HG03108 (cell line): ENCODE results near the gene CD58.
"Not testable (repeated sequence)": the region's sequence is repeated elsewhere in the genome, so short reads cannot be mapped to it uniquely, and the experiment has no call there.

Source experiments
- ATAC-seq: cut with Tn5 transposase; IDR thresholded peaks from one replicate; pipeline ENCODE4 v1.9.1; 2021; ENCODE audit warnings: moderate library complexity; ENCODE audit not compliant: unreplicated experiment

Gene CD58

DNA sequence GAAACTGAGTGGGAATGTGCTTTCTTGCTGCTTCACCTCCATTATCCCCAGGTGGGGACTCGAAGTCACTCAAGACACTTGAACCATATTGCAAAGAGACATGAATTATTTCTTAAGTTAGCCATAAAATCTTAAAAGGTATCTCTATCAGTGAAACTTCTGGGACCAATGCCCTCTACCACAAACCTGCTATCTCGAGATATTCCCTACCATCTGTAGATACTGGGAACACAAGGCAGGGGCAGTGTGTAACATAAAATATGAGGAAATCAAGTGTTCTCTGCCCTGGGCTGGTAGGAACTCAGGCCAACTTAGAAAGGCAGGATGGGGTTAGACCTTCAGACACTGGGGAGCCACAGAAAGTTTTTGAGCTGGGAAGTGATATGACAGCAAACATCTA lies 1.3 kb upstream of the CD58 start:
- no peak for ATAC-seq

DNA sequence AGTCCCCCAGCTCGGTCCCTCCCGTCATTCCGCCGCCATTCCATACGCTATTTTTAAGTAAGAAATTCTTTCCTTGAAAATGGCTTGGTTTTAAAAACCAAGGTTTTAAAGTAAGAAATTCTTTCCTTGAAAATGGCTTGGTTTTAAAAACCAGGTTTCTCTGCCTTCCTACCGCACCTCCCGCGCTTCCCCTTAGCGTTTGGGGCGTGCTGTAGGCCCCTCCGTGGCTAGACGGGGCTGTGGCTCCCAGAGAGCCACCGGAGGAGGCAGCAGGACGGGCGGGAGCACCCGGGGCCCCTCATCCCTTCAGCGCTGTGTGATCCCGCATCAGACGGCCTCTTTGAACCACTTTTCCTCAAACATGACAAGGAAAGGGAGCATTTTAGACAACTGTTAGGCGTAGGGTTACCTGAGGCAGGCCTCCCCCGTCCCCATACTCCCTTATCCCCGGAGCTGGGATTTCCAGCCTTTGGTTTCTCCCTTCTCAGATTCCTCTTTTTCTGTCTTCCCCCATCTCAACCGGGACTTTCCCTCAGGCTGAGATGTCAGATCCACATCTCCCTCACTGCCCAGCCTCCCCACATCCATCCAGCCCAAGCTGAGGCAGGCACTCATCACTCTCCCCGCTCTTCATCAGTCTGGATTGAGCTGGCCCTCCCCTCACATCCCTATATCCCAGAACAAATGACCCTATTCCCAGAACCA lies 541 bp upstream of the CD58 start:
- ATAC-seq: no peak

DNA sequence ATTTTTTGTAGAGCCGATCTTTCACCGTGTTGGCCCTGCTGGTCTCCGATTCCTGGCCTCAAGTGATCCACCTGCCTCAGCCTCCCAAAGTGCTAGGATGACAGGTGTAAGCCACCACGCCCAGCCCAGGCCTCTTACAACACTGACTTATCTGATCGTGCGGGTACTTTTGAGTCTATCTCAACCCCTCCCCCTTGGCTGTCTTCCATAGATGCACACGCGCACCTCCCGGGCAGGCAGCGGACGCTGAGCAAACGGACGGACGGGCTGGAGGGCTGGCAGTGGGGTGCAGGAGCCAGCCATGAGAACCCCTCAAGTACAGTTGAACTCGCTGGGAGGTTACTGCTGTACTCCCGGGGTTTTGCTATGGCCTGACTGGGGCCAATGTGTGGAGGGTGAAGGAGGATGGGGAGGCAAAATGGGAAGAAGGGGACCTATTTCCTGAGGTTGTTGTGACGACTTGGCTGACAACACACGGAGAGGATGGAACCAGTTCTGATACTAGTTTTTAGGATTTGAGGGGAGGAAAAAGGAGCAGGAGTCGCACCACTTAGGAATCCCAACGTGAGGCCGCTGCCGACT lies 959 bp downstream of the CD58 start:
- no peak for ATAC-seq

DNA sequence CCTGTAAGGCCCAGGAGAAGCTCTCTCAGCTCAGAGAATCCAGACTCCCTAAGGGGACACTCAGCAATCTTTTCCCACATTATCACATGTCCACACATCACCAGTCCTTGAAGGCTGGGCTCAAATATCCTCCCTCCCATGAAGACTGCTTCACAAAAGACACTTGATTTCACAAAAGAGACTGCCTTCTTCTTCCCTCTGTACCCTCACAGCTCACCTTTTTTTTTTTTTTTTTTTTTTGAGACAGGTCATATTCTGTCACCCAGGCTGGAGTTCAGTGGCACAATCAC lies 1.5 kb downstream of the CD58 start:
- no peak for ATAC-seq

DNA sequence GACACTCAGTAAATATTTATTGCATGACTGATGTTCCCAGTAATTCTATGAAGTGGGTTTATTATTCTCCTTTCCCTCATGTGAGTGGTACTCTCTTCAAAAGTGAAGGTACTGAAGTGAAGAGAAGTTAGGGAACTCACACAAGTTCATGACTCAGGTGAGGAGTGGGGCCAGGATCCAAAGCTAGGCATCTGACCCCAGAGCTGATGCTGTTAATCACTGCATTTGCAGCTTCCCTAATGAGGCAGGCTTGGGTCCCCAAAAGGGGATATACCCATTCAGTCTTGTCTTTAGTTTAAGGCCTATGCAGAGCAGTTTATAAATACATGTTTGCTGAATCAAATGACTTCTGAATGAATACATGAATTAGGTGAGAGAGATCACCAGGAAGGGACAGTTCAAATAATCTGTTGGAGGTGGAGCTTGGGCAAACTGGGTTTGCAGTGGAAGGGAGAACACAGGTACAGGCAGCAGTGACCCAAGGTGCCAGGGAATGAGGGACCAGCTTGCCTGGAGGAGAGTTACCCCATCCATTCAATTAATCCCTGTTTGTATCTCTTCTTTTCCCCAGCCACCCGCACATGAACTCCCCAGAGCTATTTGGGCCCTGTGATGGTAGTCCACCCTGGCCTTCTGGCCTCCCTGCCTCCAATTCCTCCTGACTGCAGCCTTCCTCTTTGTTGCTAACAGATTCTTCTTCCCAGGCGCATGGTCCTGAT lies 2.0 kb downstream of the CD58 start:
- no peak for ATAC-seq

DNA sequence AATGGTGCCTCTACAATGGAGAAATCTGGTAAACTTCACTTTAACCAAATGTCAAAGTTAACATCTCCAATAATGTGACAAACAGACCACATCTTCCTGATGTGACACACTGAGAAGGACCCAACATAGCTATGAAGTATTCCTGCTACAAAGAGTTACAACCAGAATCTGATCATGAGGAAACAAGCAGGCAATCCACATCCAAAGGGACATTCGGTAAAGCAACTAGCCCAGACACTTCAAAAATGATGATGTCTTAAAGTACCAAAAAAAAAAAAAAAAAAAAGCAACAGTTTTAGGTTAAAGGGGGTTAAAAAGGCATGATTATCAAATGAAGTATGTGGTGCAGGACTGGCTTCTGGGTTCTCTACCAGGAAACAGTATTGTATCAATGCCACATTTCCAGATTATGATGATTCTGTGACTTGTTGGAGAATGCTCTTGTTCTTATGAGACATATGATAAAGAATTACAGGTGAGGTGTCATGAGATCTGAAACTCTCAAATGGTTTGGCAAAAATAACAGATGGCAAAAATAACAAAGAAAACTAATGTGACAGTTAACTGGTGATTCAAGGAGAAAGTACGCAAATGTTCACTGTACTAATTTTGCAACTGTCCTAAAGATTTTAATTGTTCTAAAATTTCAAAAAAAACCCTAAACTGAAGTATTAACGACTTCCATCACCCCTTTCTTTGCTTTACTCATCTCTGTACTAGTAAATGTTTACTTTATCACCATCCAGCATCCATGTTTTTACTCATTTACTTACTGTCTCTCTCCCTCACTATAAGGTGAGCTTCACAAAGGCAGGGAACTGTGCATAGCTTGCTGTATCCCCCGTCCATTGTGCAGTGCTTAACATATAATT lies 2.8 kb downstream of the CD58 start:
- no peak for ATAC-seq

DNA sequence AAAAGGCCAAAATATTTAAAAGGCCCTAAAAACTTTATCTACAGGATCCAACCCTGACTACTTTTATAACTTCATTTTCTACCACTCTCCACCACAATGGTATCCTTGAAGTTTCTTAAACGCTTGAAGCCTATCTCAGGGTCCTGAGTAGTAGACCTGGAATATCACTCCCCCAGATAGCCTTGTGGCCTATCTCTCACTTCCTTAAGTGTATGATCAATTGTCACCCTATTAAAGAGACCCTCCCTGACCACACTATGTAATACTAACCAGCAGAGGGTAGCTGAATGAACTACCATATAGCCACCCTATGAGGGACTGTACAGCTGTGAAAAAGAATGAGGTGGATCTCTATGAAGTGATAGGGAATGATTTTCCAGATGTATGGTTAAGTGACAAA lies 5.6 kb downstream of the CD58 start:
- ATAC-seq: no peak

DNA sequence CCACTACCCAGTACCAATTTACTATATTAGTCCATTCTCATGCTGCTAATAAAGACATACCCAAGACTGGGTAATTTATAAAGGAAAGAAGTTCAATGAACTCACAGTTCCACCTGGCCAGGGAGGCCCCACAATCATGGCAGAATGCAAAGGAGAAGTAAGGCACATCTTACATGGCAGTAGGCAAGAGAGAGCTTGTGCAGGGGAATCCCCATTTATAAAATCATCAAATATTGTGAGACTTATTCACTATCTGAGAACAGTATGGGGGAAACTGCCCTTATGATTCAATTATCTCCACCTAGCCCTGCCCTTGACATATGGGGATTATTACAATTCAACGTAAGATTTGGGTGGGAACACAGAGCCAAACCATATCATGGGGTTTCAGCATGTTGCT lies 6.4 kb downstream of the CD58 start:
- ATAC-seq: no peak

DNA sequence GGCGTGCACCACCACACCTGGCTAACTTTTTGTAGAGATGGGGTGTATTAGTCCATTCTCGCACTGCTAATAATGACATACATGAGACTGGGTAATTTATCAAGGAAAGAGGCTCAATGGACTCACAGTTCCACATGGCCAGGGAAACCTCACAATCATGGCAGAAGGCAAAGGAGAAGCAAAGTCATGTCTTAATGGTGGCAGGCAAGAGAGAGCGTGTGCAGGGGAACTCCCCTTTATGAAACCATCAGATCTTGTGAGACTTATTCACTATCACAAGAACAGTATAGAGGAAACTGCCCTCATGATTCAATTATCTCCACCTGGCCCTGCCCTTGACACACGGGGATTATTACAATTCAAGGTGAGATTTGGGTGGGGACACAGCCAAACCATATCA lies 8.4 kb downstream of the CD58 start:
- ATAC-seq: not testable (repeated sequence)

DNA sequence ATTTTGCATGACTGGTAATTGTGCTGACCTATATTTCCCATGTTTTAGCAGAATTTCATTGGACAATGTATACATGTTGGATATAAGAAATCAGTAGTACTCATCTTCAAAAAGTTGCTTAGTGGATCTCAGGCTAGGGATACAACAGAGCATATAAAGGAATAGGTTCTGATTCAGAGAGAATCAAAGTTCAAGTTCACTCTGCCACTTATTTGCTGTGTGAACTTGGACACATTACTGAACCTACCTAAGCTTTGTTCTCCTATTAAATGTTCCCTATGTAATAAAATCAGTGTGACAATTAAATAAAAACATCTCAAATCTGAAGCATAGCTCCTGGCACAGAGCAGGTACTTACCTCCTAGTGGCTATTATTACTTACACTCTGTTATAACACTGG lies 9.3 kb downstream of the CD58 start:
- no peak for ATAC-seq

DNA sequence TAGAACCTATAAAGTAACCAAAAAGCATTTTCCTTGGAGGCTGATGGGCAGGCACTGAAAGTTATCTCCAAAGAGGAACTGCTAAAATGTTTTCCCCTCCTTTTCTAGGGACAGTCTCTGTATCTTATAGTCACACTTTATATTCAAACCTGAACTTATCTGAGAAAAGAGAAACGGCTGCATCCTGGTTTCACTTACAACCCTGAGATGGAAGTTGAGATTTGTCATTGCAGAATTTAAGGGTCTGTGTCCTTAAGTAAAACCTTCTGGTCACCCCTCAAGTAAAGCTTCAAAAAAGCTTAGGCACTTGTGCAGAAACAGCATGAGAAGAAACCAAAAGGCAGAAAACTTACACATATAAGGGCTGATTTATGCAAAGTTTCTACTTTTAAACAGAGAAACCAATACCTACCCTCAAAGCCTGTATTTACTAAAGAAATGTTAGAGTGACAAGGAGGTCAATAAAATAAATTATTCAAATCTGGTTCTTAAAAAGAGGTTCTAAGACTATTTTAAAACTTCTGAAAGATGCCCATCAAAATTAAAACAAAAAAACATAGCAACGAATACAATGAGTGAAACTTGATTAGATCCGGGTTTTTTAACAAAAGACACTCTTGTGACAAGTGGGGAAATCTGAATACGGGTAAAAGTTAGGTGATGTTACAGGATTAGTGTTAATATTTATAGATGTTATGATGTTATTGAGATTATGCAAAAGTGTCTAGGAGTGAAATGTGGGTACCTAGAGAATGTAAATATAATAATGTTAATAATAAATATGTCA lies 9.9 kb downstream of the CD58 start:
- no peak for ATAC-seq

DNA sequence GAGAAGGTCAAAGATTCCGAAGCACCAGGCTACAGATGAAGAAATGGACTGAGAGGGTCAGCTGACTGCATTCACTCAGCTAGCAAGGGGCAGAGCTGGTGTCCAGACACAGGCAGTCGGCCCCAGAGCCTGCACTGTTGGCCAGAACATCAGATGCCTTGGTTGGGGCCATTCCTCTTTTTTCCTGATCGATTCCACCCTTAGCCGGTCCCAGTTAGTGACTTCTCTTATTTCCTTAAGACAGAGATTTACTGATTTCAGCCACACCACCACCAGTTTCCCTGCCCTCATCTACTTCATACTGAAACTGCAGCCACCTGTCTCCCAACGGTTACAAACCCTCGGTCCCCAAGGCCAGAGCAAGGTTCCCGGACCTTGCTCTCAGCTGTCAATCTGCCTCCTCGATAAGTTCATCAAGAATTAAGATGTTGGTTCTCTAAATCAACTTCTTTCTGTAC lies 11.5 kb downstream of the CD58 start:
- peak; percentile 38 for ATAC-seq

DNA sequence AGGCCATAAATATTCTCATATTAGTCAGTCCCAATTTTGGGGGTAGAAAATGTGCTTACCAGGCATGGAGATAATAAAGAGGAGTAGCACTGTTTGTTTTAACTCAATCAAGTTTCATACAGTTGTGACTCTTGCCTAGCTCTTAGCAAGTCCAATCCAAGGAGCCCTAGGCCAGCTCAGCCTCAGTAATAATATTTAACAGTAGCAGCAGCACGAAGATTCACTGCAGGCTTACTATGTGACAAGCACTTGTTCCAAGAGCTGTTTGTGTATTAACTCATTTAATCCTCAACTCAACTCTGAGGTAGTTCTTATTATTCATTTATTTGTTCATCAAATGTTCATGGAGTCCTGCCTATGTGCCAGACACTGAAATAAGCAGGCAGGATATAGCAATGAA lies 12.3 kb downstream of the CD58 start:
- ATAC-seq: no peak

DNA sequence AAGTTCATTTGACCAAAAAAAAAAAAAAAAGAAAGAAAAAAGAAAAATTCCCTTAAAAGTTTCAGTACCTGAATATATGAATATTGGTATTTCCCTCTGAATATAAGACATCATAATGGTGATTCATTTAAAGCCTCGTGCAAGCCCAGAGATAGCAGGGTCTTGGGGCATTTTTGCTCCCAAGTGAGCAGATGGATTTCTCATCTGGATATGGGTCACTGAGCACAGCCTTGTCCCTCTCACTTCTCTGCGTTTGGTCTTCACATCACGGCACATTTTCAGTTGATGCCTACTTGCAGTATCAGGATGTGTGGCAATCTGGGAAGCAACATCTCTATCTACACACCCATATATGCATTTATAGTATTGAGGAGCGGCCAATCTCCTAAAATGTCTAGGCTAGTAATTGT lies 12.7 kb downstream of the CD58 start:
- ATAC-seq: peak; percentile 23

DNA sequence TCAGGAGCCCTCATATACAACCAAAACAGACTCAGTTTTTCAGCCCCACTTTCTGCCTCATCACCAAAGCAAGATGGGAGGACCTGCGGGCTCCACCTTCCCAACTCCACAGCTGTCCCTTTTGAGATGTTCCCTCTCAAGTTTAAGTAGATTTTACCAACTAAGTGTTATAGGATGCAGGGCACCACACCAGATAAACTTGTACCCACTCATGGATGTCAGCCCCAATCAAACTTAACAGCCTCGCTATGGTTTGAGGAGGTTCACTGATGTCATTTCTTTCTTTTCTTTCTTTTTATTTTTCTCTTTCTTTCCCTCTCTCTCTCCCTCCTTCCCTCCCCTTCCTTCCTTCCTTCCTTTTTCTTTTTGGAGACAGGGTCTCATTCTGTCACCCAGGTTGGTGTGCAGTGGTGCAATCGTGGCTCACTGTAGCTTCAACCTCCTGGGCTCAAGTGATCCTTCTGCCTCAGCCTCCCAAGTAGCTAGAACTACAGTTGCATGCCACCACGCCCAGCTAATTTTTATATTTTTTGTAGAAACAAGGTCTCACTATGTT lies 13.4 kb downstream of the CD58 start:
- ATAC-seq: no peak

DNA sequence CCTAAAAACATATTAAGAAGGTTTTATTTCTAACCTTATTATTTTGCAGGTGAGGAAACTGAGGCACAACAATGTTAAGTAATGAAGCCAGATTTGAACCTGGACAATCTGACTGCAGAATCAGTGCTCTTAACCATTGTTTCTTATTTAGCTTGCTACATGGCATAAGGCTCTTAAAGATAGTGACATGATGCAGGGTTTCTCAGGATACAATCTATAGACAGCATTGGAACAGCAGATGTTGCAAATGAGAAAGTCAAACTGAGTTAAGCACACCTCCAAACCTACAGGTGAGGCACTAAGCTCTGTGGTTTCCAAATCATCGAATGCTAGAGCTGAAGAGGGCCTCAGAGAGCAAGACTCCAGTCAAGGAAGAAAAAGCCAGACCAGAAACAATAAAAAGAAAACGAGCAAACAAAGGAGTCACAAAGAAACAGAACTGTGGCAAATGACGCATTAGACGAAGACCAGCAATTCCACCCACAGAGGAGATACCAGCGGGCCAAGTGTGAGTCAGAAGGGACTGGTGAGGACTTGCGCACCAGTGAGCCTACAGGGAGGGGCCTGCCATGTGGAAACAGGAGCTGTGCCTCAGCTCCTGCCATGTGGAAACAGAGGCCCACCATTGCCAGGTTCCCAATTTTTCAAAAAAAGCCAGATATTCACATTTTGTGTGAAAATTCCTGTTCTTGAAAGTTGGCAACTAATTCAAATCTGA lies 14.4 kb downstream of the CD58 start:
- peak; percentile 47 for ATAC-seq

DNA sequence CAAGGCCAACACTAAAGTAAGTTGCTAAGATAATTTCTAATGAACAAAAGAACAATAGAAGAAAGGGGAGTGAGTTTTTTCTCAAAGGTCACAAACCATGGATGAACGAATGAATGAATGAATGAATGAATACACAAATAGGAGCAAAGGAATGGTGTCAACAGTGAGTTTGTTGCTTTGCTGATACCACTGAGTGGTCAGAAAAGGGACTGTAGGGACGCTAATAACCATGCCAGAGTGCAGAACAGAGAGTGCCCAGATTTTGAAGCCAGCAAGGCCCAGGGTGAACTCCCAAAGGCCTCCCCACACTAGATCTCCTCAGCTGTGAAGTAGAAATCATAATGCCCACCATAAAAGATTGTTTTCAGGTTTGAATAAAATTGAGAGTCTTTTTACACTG lies 15.9 kb downstream of the CD58 start:
- no peak for ATAC-seq

DNA sequence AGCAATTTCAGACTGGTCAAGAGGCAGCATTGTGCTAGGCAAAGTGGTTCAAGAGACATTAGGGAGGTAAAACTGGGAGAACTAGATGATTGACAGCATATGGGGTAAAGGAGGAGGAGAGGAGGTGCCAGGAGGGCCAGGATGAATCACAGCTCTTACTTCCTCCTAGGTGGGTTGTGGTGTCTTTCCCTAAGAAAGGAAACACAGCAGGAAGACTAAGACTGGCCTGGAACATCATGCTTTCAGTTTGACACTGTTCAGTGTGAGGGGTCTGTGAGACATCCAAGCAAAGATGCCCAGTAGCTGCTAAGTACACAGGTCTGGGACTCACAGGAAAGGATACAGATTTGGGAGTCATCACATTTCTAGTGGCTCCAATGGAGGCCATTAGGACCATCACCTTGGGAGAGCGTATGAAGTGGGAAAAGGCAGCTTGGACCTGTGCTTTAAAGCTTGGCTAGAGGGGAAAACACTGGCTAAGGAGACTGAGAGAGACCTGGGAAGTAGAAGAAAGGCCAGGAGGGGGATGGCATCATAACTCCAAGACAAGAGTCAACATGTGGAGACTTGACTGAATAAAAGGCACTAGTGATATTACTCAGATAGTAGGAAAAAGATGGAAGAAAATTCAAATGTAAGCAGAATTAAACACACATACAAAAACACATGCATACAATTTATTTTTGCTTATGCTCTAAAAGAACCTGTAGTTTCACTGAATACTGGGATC lies 17.3 kb downstream of the CD58 start:
- no peak for ATAC-seq

DNA sequence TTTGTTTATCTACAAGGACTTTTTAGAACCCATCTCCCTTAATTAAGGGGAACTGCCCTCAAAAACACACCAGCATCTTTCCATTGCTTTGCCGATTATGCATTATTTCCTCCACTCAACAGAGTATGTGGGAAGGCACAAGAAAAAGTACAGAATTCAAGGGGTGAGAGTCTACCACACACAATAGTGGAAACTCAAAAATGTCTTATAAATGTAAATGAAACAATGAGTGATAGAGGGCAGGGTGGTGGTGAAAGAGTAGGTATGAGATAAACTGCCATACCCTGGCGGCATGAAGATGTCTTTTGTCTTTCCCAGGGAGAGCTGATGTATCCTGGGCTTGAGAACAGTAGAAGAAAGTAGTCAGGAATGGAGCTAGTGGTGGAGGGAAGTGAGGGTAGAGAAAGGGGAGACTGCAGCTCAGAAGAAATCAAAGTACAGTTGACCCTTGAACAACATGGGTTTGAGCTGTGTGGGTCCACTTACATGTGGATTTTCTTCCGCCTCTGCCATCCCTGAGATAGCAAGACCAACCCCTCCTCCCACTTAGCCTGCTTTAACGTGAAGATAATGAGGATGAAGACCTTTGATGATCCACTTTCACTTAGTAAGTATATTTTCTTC lies 24.4 kb downstream of the CD58 start:
- ATAC-seq: no peak
